COLO829 (cell line): ENCODE data around the gene ZNF652.
"Not testable (repeated sequence)": the region's sequence is repeated elsewhere in the genome, so short reads cannot be mapped to it uniquely, and the experiment has no call there.

Experiments
- DNase-seq: peaks from one replicate; pipeline ENCODE4 v3.0.0; 2012; ENCODE audit warnings: low spot score

The ZNF652 gene

GRCh38 chr17:49261540-49261939 is 100.5 kb downstream of the ZNF652 start:
- not testable (repeated sequence) for DNase-seq

GRCh38 chr17:49260817-49261291 is 101.2 kb downstream of the ZNF652 start:
- DNase-seq = no peak

- peak; percentile 42 for DNase-seq
These were observed 101.8 kb downstream of the ZNF652 start for GRCh38 chr17:49260011-49260816.

GRCh38 chr17:49259663-49260010 is 102.4 kb downstream of the ZNF652 start:
- no peak for DNase-seq

- no peak for DNase-seq
These were observed 103.7 kb downstream of the ZNF652 start for GRCh38 chr17:49258394-49258793.

GRCh38 chr17:49255125-49255524 is 106.9 kb downstream of the ZNF652 start:
- DNase-seq = no peak

- no peak for DNase-seq
These were observed 108.0 kb downstream of the ZNF652 start for GRCh38 chr17:49254066-49254465.

GRCh38 chr17:49252148-49252695 is 109.8 kb downstream of the ZNF652 start:
- DNase-seq = no peak

GRCh38 chr17:49249890-49250522 is 112.0 kb downstream of the ZNF652 start:
- no peak for DNase-seq

- no peak for DNase-seq
These were observed 112.7 kb downstream of the ZNF652 start for GRCh38 chr17:49249292-49249794.

GRCh38 chr17:49247944-49248343 is 114.1 kb downstream of the ZNF652 start:
- no peak for DNase-seq

GRCh38 chr17:49244839-49245238 is 117.2 kb downstream of the ZNF652 start:
- no peak for DNase-seq
